Parathyroid adenoma (tissue), 2 donors: ENCODE measurements around the gene TLE3.

Source experiments
- H2AFZ ChIP-seq: fragments of 300-600 bp; sonication (generic); one replicate; pipeline ENCODE4 v1.7.0; 2017; ENCODE audit warnings: antibody characterized with exemption, mild to moderate bottlenecking
- H3K27ac ChIP-seq: fragments of 300-600 bp; sonication (generic); one replicate; pipeline ENCODE4 v1.7.0; 2017
- H3K27me3 ChIP-seq: fragments of 300-600 bp; sonication (generic); one replicate; pipeline ENCODE4 v1.7.0; 2017; ENCODE audit warnings: low read length; ENCODE audit not compliant: control insufficient read depth, insufficient read depth
- H3K36me3 ChIP-seq: fragments of 300-600 bp; sonication (generic); one replicate; pipeline ENCODE4 v1.7.0; 2017; ENCODE audit warnings: low read length; ENCODE audit not compliant: control insufficient read depth, insufficient read depth
- H3K4me1 ChIP-seq: fragments of 300-600 bp; sonication (generic); one replicate; pipeline ENCODE4 v1.7.0; 2017; ENCODE audit warnings: control low read depth
- H3K4me2 ChIP-seq: fragments of 300-600 bp; sonication (generic); one replicate; pipeline ENCODE4 v1.7.0; 2017; ENCODE audit warnings: low read length
- H3K4me3 ChIP-seq: fragments of 300-600 bp; sonication (generic); one replicate; pipeline ENCODE4 v1.7.0; 2017; ENCODE audit warnings: low read depth, low read length
- H3K79me2 ChIP-seq: fragments of 300-600 bp; sonication (generic); one replicate; pipeline ENCODE4 v1.7.0; 2017; ENCODE audit warnings: control low read depth
- H3K9ac ChIP-seq: fragments of 300-600 bp; sonication (generic); one replicate; pipeline ENCODE4 v1.7.0; 2017; ENCODE audit warnings: mild to moderate bottlenecking
- H3K9me3 ChIP-seq: fragments of 300-600 bp; sonication (generic); one replicate; pipeline ENCODE4 v1.7.0; 2017; ENCODE audit warnings: low read length; ENCODE audit not compliant: control insufficient read depth
- TF ChIP-seq, protein P1 (sequence below): fragments of 300-600 bp; sonication (generic); IDR thresholded peaks from one replicate; pipeline ENCODE4 v1.7.0; 2017; ENCODE audit warnings: antibody characterized with exemption, mild to moderate bottlenecking
- donor health status: primary hyperparathyroidism.

TLE3 gene

DNA sequence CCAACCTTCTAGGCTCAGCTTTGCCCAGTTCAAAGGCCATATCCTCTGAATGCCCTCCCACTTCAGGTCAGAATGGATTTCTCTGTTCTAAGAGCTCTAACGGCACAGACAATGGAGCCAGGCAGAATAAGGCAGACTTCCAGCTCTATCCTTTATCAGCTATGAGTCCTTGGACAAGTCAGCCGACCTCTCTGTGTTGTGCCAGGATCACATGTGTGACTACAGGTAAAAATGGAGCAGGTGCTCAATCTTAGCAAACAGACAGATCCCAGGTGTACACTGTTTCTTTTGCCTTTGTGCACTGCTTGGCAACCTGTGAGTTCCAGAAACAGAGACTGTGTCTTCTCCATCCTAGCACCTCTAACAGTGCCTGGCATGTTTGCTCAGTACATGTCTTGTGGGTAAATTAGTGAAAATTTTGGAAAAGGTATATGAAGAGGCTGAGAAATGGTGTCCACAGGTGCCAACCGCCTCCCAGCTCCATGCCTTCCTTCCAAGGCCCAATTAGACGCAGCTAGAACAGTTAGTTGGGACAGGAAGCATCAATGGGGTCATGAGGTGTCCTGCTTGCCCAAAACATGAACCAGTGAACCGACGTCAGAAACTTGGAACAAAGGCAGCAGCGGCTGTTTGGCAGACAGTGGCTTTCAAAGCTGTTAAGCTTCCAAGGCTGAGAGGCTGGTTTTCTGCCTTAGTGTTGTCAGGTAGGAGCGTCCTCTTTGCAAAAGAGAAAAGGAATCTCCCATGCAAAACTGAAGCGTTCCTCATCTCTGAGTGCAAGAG lies 28.7 kb downstream of the TLE3 start:
- H3K79me2 ChIP-seq: no peaks in the 10 kb centered on the region
- H3K9ac ChIP-seq: no peak overlapping the region
- H3K4me2 ChIP-seq: no peak overlapping the region
- H2AFZ ChIP-seq: no peak overlapping the region
- no peaks in the 10 kb centered on the region for H3K27me3 ChIP-seq
- no peak overlapping the region for H3K27ac ChIP-seq
- TF ChIP-seq, protein P1, sequence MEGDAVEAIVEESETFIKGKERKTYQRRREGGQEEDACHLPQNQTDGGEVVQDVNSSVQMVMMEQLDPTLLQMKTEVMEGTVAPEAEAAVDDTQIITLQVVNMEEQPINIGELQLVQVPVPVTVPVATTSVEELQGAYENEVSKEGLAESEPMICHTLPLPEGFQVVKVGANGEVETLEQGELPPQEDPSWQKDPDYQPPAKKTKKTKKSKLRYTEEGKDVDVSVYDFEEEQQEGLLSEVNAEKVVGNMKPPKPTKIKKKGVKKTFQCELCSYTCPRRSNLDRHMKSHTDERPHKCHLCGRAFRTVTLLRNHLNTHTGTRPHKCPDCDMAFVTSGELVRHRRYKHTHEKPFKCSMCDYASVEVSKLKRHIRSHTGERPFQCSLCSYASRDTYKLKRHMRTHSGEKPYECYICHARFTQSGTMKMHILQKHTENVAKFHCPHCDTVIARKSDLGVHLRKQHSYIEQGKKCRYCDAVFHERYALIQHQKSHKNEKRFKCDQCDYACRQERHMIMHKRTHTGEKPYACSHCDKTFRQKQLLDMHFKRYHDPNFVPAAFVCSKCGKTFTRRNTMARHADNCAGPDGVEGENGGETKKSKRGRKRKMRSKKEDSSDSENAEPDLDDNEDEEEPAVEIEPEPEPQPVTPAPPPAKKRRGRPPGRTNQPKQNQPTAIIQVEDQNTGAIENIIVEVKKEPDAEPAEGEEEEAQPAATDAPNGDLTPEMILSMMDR: no peak
- H3K9me3 ChIP-seq: no peaks in the 10 kb centered on the region
- H3K4me3 ChIP-seq: no peak overlapping the region
- H3K4me1 ChIP-seq: no peaks in the 10 kb centered on the region
- H3K36me3 ChIP-seq: no peaks in the 10 kb centered on the region

DNA sequence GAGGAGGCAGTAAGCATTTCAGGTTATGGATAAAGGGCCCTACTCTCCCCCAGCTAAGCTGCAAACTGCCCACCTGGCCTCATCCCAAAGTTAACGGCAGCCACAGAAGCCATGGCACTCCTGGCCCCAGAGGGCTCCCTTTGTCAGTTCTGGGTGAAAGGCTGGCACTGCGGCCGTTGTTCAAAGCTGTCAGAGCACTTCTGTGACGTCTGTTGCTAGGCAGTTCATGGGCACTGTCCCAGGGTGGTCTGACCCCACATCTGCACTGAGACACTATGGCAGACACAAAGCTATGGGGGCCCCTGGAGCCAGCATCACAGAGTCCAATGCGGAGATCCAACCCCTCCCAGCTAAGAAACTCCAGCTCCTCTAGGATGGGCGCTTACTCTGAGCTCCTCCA lies 30.0 kb downstream of the TLE3 start:
- H3K79me2 ChIP-seq: no peaks in the 10 kb centered on the region
- no peak overlapping the region for H3K4me2 ChIP-seq
- H3K9ac ChIP-seq: no peak overlapping the region
- H2AFZ ChIP-seq: no peak overlapping the region
- H3K36me3 ChIP-seq: no peaks in the 10 kb centered on the region
- TF ChIP-seq, protein P1: no peak
- no peaks in the 10 kb centered on the region for H3K4me1 ChIP-seq
- no peaks in the 10 kb centered on the region for H3K27me3 ChIP-seq
- no peak overlapping the region for H3K4me3 ChIP-seq
- H3K9me3 ChIP-seq: no peaks in the 10 kb centered on the region
- no peak overlapping the region for H3K27ac ChIP-seq

DNA sequence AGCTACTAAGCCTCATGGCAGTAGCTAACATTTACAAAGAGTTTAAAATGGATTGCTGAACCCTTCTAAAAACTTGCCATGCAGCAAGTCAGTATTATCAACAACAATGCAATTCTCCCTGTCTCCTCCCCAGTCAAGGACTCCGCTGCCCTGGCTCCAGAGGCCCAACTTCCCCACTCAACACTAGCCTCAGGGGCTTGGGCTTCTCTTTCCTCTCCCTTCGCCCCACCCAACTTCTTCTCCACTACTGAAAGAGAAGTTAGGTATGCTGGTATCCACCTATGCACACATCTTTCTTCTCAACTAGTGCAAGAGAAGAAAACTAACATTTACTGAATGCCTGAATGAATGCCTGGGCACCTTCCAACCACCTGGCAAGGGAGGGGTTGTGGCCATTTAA lies 30.7 kb downstream of the TLE3 start:
- Histone ChIP-seq H3K4me1 (no peaks in the 10 kb centered on the region), H2AFZ (no peak overlapping the region), H3K79me2 (no peaks in the 10 kb centered on the region), H3K9me3 (no peaks in the 10 kb centered on the region), H3K27me3 (no peaks in the 10 kb centered on the region), H3K9ac (no peak overlapping the region), H3K36me3 (no peaks in the 10 kb centered on the region), H3K27ac (no peak overlapping the region), H3K4me2 (no peak overlapping the region), H3K4me3 (no peak overlapping the region)
- TF ChIP-seq, protein P1: no peak

DNA sequence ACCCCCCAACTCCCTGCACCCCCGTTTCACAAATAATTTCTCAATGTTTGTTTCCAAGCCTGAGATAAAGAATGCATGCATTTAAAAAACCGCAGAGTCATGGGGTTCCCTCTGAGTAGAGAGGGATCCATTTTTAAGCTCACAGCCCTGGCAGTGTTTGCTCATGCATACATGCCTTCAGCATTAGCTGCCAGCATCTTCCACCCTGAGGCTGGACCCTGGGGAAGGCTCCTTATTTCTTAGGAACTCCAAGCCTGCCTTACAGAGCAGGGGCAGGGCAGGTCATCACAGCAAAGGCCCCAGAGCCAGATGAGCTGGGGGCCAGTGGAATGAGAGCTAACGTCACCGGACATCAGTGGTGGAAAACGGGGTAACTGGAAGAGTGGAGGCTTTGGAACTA lies 31.3 kb downstream of the TLE3 start:
- Histone ChIP-seq H3K4me1 (no peaks in the 10 kb centered on the region), H3K9me3 (no peaks in the 10 kb centered on the region), H3K79me2 (no peaks in the 10 kb centered on the region), H3K4me2 (no peak overlapping the region), H3K9ac (no peak overlapping the region), H3K36me3 (no peaks in the 10 kb centered on the region), H3K27ac (no peak overlapping the region), H3K27me3 (no peaks in the 10 kb centered on the region), H3K4me3 (no peak overlapping the region), H2AFZ (no peak overlapping the region)
- TF ChIP-seq, protein P1: no peak

DNA sequence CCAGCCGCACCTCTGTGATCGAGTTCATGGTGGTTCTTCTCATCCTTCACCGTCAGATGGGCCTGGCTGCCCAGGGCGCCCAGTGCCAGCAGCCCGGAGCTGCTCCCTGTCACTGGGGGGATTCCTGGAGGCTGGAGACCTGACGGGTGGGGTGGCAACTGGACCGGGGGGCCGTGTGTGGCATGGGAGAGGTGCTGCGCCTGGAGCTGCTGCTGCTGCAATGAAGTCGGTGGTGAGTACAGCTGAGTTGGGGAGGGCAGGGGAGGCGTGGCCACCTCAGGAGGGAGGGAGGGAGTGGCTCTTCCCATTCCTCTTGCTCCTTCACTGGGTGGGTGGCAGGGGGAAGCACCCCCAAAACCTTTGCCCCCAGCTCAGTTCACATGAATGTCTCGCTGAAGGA lies 31.7 kb downstream of the TLE3 start:
- Histone ChIP-seq H3K79me2 (no peaks in the 10 kb centered on the region), H3K27ac (no peak overlapping the region), H3K9me3 (no peaks in the 10 kb centered on the region), H3K4me2 (no peak overlapping the region), H3K4me1 (no peaks in the 10 kb centered on the region), H3K36me3 (no peaks in the 10 kb centered on the region), H2AFZ (no peak overlapping the region), H3K4me3 (no peak overlapping the region), H3K9ac (no peak overlapping the region), H3K27me3 (no peaks in the 10 kb centered on the region)
- TF ChIP-seq, protein P1: no peak
